Measurements from ENCODE around the gene DHODH.

DNA sequence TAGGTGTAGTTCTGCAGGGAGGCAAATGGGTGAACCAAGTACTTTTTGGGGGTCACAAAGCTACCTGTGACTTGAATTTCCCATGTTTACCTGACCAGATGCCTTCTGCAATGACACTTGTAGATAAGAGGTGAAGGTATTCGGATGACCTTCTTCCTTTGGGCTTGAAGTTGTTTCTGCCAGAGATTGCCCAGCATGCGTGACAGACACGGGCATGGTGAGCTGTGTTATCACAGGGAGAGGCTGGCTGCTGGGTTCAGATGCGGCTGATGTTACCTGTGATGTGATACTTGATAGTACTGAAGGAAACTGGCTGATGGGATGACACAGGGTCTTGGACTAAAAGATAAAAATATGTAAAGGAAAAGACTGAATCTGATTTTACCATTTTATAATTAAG, 22.4 kb upstream of the DHODH start:
- TF ChIP-seq EZH2 (IDR thresholded peaks at IDR 0.05; ENCODE audit: borderline replicate concordance, insufficient read depth, low read depth, low read length, poor library complexity, severe bottlenecking) (no peak), CTCF (IDR thresholded peaks at IDR 0.05) (no peak)

Data from B cell (primary cell).